Mesodermal cell (in vitro differentiated cells): Measurements from ENCODE around the gene ELOVL4.

Experiments used
- H3K27ac ChIP-seq: 2 replicates; pipeline ENCODE4 v1.7.0; 2013; ENCODE audit warnings: mild to moderate bottlenecking, low read depth, low read length, moderate library complexity; ENCODE audit not compliant: severe bottlenecking
- H3K36me3 ChIP-seq: 2 replicates; pipeline ENCODE4 v1.7.1; 2013; ENCODE audit warnings: mild to moderate bottlenecking, low read length, moderate library complexity; ENCODE audit not compliant: control insufficient read depth, insufficient read depth
- H3K4me1 ChIP-seq: one replicate; pipeline ENCODE4 v1.7.1; 2013; ENCODE audit warnings: mild to moderate bottlenecking, low read length; ENCODE audit not compliant: insufficient read depth, control insufficient read depth, poor library complexity, severe bottlenecking
- H3K4me3 ChIP-seq: 2 replicates; pipeline ENCODE4 v1.7.0; 2013; ENCODE audit warnings: low read length, control low read depth, mild to moderate bottlenecking; ENCODE audit not compliant: insufficient read depth, poor library complexity, severe bottlenecking; ENCODE audit errors: extremely low read depth
- H3K9me3 ChIP-seq: 2 replicates; pipeline ENCODE4 v1.7.1; 2013; ENCODE audit warnings: mild to moderate bottlenecking, low read length, moderate library complexity; ENCODE audit not compliant: control insufficient read depth
- WGBS, 2 experiments: methylation state at CpG; one replicate each; pipeline ENCODE4 v1.1.5; 2013; ENCODE audit warnings: missing lambda C conversion rate in 2 of 2; ENCODE audit not compliant: insufficient coverage in 2 of 2; 5-methylcytosine and 5-hydroxymethylcytosine counted together

The ELOVL4 gene

GRCh38 chr6:79964607-79965081, 17.3 kb upstream of the ELOVL4 start:
- Histone ChIP-seq H3K36me3 (no peaks in the 10 kb centered on the region), H3K4me1 (no peaks in the 10 kb centered on the region), H3K4me3 (no peak overlapping the region), H3K27ac (no peak overlapping the region), H3K9me3 (no peaks in the 10 kb centered on the region)
- WGBS, 2 experiments = 89 to 100% methylated on average over 1 of the region's 3 CpGs

GRCh38 chr6:79954849-79955248, 7.5 kb upstream of the ELOVL4 start:
- no peak overlapping the region for H3K4me3 ChIP-seq

GRCh38 chr6:79949233-79949632, 1.9 kb upstream of the ELOVL4 start:
- Histone ChIP-seq H3K4me1 (no peaks in the 10 kb centered on the region), H3K36me3 (no peaks in the 10 kb centered on the region), H3K9me3 (no peaks in the 10 kb centered on the region), H3K27ac (no peak overlapping the region), H3K4me3 (no peak overlapping the region)
- WGBS, 2 experiments = 0% methylated on average over 1 of the region's 6 CpGs; no CpG with 5 or more reads in 1 of the 2 experiments

More at GRCh38 chr6:79954849-79955248, 7.5 kb upstream of the ELOVL4 start:
- Histone ChIP-seq H3K27ac (no peak overlapping the region), H3K4me1 (no peaks in the 10 kb centered on the region), H3K9me3 (no peaks in the 10 kb centered on the region), H3K36me3 (no peaks in the 10 kb centered on the region)

GRCh38 chr6:79946272-79947190, 822 bp downstream of the ELOVL4 start:
- no peak overlapping the region for H3K27ac ChIP-seq
- H3K4me3 ChIP-seq = peak overlapping the region; percentile 60
- WGBS, 2 experiments = 0% methylated on average over 25 to 32 of the region's 38 CpGs
- no peaks in the 10 kb centered on the region for H3K36me3 ChIP-seq
- H3K9me3 ChIP-seq = no peaks in the 10 kb centered on the region
- H3K4me1 ChIP-seq = no peaks in the 10 kb centered on the region

GRCh38 chr6:79943133-79943532, 4.2 kb downstream of the ELOVL4 start:
- H3K4me3 ChIP-seq = no peak overlapping the region
- no peaks in the 10 kb centered on the region for H3K9me3 ChIP-seq
- no CpG with 5 or more reads among the region's 1 CpG for WGBS, 2 experiments
- no peaks in the 10 kb centered on the region for H3K36me3 ChIP-seq
- no peak overlapping the region for H3K27ac ChIP-seq
- no peaks in the 10 kb centered on the region for H3K4me1 ChIP-seq

GRCh38 chr6:79941489-79942151, 5.7 kb downstream of the ELOVL4 start:
- Histone ChIP-seq H3K4me1 (no peaks in the 10 kb centered on the region), H3K4me3 (no peak overlapping the region), H3K27ac (no peak overlapping the region), H3K9me3 (no peaks in the 10 kb centered on the region), H3K36me3 (no peaks in the 10 kb centered on the region)
- 54 to 85% methylated on average over 2 to 3 of the region's 5 CpGs for WGBS, 2 experiments

- Histone ChIP-seq H3K4me1 (no peaks in the 10 kb centered on the region), H3K4me3 (no peak overlapping the region), H3K36me3 (no peaks in the 10 kb centered on the region), H3K27ac (no peak overlapping the region), H3K9me3 (no peaks in the 10 kb centered on the region)
- no CpG with 5 or more reads among the region's 1 CpG for whole genome bisulfite sequencing, 2 experiments
Observed at GRCh38 chr6:79928478-79928998, 18.8 kb downstream of the ELOVL4 start.

- H3K4me3 ChIP-seq = no peak overlapping the region
- H3K27ac ChIP-seq = no peak overlapping the region
- 100% methylated on average over 2 of the region's 3 CpGs; no CpG with 5 or more reads in 1 of the 2 experiments for WGBS, 2 experiments
- no peaks in the 10 kb centered on the region for H3K4me1 ChIP-seq
- no peaks in the 10 kb centered on the region for H3K36me3 ChIP-seq
- no peaks in the 10 kb centered on the region for H3K9me3 ChIP-seq
Observed at GRCh38 chr6:79927758-79928157, 19.6 kb downstream of the ELOVL4 start.

GRCh38 chr6:79923270-79923669, 24.1 kb downstream of the ELOVL4 start:
- no peak overlapping the region for H3K4me3 ChIP-seq
- WGBS, 2 experiments = 100% methylated on average over 1 of the region's 2 CpGs; no CpG with 5 or more reads in 1 of the 2 experiments
- H3K27ac ChIP-seq = no peak overlapping the region
- no peaks in the 10 kb centered on the region for H3K9me3 ChIP-seq
- H3K36me3 ChIP-seq = no peaks in the 10 kb centered on the region
- no peaks in the 10 kb centered on the region for H3K4me1 ChIP-seq

GRCh38 chr6:79922018-79922417, 25.3 kb downstream of the ELOVL4 start:
- H3K4me1 ChIP-seq = no peaks in the 10 kb centered on the region
- H3K27ac ChIP-seq = no peak overlapping the region
- no CpG with 5 or more reads among the region's 1 CpG for WGBS, 2 experiments
- no peak overlapping the region for H3K4me3 ChIP-seq
- no peaks in the 10 kb centered on the region for H3K36me3 ChIP-seq
- no peaks in the 10 kb centered on the region for H3K9me3 ChIP-seq
